Activated T-helper 1 cell treated with Interleukin-2 at 50 U/mL for 16 hours (primary cell): Measurements from ENCODE around the gene DYNLT3.

Experiments
- DNase-seq: peaks from one replicate; pipeline ENCODE4 v3.0.0-alpha.2; 2020; ENCODE audit warnings: low read depth

The DYNLT3 gene

GRCh38 chrX:37840931-37841330 is 6.4 kb downstream of the DYNLT3 start:
- no peak for DNase-seq

GRCh38 chrX:37834937-37835336 is 12.4 kb downstream of the DYNLT3 start:
- DNase-seq: no peak

- DNase-seq: no peak
These were observed 17.0 kb downstream of the DYNLT3 start for GRCh38 chrX:37830371-37830770.

GRCh38 chrX:37829721-37830120 is 17.6 kb downstream of the DYNLT3 start:
- DNase-seq: no peak

- DNase-seq: peak; percentile 15
These were observed 22.0 kb downstream of the DYNLT3 start for GRCh38 chrX:37825215-37825842.

- no peak for DNase-seq
These were observed 22.7 kb downstream of the DYNLT3 start for GRCh38 chrX:37824491-37825214.

- DNase-seq: no peak
These were observed 26.7 kb downstream of the DYNLT3 start for GRCh38 chrX:37820646-37821045.

GRCh38 chrX:37818031-37818430 is 29.3 kb downstream of the DYNLT3 start:
- no peak for DNase-seq

- DNase-seq: no peak
These were observed 29.8 kb downstream of the DYNLT3 start for GRCh38 chrX:37817579-37817978.

GRCh38 chrX:37817176-37817575 is 30.2 kb downstream of the DYNLT3 start:
- DNase-seq: no peak

- no peak for DNase-seq
These were observed 30.6 kb downstream of the DYNLT3 start for GRCh38 chrX:37816766-37817165.

GRCh38 chrX:37815366-37815765 is 32.0 kb downstream of the DYNLT3 start:
- no peak for DNase-seq

GRCh38 chrX:37813570-37813969 is 33.8 kb downstream of the DYNLT3 start:
- no peak for DNase-seq

- DNase-seq: no peak
These were observed 35.3 kb downstream of the DYNLT3 start for GRCh38 chrX:37812110-37812509.

GRCh38 chrX:37809970-37810369 is 37.4 kb downstream of the DYNLT3 start:
- DNase-seq: no peak

GRCh38 chrX:37803057-37803456 is 44.3 kb downstream of the DYNLT3 start:
- DNase-seq: no peak

- DNase-seq: no peak
These were observed 45.3 kb downstream of the DYNLT3 start for GRCh38 chrX:37802028-37802427.

GRCh38 chrX:37800717-37801116 is 46.7 kb downstream of the DYNLT3 start:
- DNase-seq: no peak

GRCh38 chrX:37799936-37800335 is 47.4 kb downstream of the DYNLT3 start:
- no peak for DNase-seq

- no peak for DNase-seq
These were observed 50.6 kb downstream of the DYNLT3 start for GRCh38 chrX:37796805-37797204.

- DNase-seq: no peak
These were observed 51.1 kb downstream of the DYNLT3 start for GRCh38 chrX:37796310-37796709.
